Liver (tissue), 9 donors: Measurements from ENCODE around the gene CARD9. TPM values are rescaled to one million over a fixed set of nuclear protein-coding genes. Genes with fewer than 3 reads are reported as not detected.

Experiments used
- DNase-seq: peaks from one replicate; pipeline ENCODE4 v3.0.0-alpha.2; 2017; ENCODE audit warnings: low spot score
- H3K27ac ChIP-seq, 2 donors: one replicate each; pipeline ENCODE4 v1.7.0; 2013; ENCODE audit warnings: inconsistent platforms in 2 of 2, low read length in 2 of 2, control low read depth in 1 of 2, low read depth in 1 of 2, mild to moderate bottlenecking in 1 of 2
- H3K27me3 ChIP-seq, 4 donors: one replicate each; pipeline versions ENCODE4 v1.6.1 to v1.7.0; 2013; ENCODE audit warnings: low read length in 3 of 4, inconsistent platforms in 1 of 4, mild to moderate bottlenecking in 1 of 4, moderate library complexity in 1 of 4; ENCODE audit not compliant: control insufficient read depth in 4 of 4, insufficient read depth in 4 of 4
- H3K36me3 ChIP-seq, 4 donors: one replicate each; pipeline versions ENCODE4 v1.6.1 to v1.7.0; 2013; ENCODE audit warnings: low read length in 3 of 4, mild to moderate bottlenecking in 3 of 4, low read depth in 1 of 4, moderate library complexity in 1 of 4; ENCODE audit not compliant: control insufficient read depth in 4 of 4, insufficient read depth in 3 of 4
- H3K4me1 ChIP-seq, 4 donors: one replicate each; pipeline versions ENCODE4 v1.6.1 to v1.7.0; 2013; ENCODE audit warnings: low read length in 3 of 4, mild to moderate bottlenecking in 3 of 4, moderate library complexity in 1 of 4; ENCODE audit not compliant: control insufficient read depth in 4 of 4, insufficient read depth in 4 of 4
- H3K4me3 ChIP-seq, 3 donors: one replicate each; pipeline versions ENCODE4 v1.6.1 to v1.7.0; 2013; ENCODE audit warnings: low read length in 3 of 3, control low read depth in 1 of 3, low read depth in 1 of 3, mild to moderate bottlenecking in 1 of 3
- H3K9ac ChIP-seq, 2 donors: one replicate each; pipeline ENCODE4 v1.7.0; 2013; ENCODE audit warnings: low read length in 2 of 2, mild to moderate bottlenecking in 2 of 2, moderate library complexity in 2 of 2, control low read depth in 1 of 2, low read depth in 1 of 2
- H3K9me3 ChIP-seq, 4 donors: one replicate each; pipeline versions ENCODE4 v1.6.1 to v1.7.0; 2013; ENCODE audit warnings: low read length in 3 of 4; ENCODE audit not compliant: control insufficient read depth in 4 of 4
- ATF3 ChIP-seq: IDR thresholded peaks from 2 replicates; pipeline ENCODE4 v1.6.1; 2016; ENCODE audit warnings: antibody characterized with exemption
- CTCF ChIP-seq: fragments of 150-350 bp; IDR thresholded peaks from 2 replicates; pipeline ENCODE4 v1.5.1; 2017; ENCODE audit warnings: improper control_type of control experiment, low read depth, low read length; ENCODE audit not compliant: missing input control
- EGR1 ChIP-seq, 2 donors: IDR thresholded peaks; 2 replicates each; pipeline ENCODE4 v1.6.1; 2016 to 2018; ENCODE audit warnings: antibody characterized with exemption in 2 of 2, low read depth in 2 of 2
- FOXA1 ChIP-seq: IDR thresholded peaks from 2 replicates; pipeline ENCODE4 v1.6.1; 2016; ENCODE audit warnings: antibody characterized with exemption
- FOXA2 ChIP-seq: IDR thresholded peaks from 2 replicates; pipeline ENCODE4 v1.6.1; 2016; ENCODE audit warnings: antibody characterized with exemption
- GABPA ChIP-seq, 2 donors: IDR thresholded peaks in 1 of 2; conservative IDR thresholded peaks in 1 of 2; 2 replicates each; pipeline ENCODE4 v1.6.1; 2016; ENCODE audit warnings: antibody characterized with exemption in 2 of 2, mild to moderate bottlenecking in 1 of 2, moderate library complexity in 1 of 2
- HNF4A ChIP-seq, 2 donors: conservative IDR thresholded peaks; 2 replicates each; pipeline ENCODE4 v1.6.1; 2016; ENCODE audit warnings: antibody characterized with exemption in 2 of 2, mild to moderate bottlenecking in 2 of 2
- HNF4G ChIP-seq: IDR thresholded peaks from 2 replicates; pipeline ENCODE4 v1.6.1; 2016; ENCODE audit warnings: antibody characterized with exemption
- JUND ChIP-seq, 2 donors: IDR thresholded peaks; 2 replicates each; pipeline ENCODE4 v1.6.1; 2016; ENCODE audit warnings: antibody characterized with exemption in 2 of 2
- MAX ChIP-seq: IDR thresholded peaks from 2 replicates; pipeline ENCODE4 v1.6.1; 2016; ENCODE audit warnings: antibody characterized with exemption
- NR2F2 ChIP-seq: IDR thresholded peaks from 2 replicates; pipeline ENCODE4 v1.6.1; 2016; ENCODE audit warnings: antibody characterized with exemption
- RAD21 ChIP-seq, 2 donors: IDR thresholded peaks; 2 replicates each; pipeline ENCODE4 v1.6.1; 2016; ENCODE audit warnings: antibody characterized with exemption in 2 of 2, mild to moderate bottlenecking in 2 of 2
- REST ChIP-seq: IDR thresholded peaks from 2 replicates; pipeline ENCODE4 v1.6.1; 2016; ENCODE audit warnings: antibody characterized with exemption, mild to moderate bottlenecking
- RXRA ChIP-seq, 2 donors: IDR thresholded peaks; 2 replicates each; pipeline ENCODE4 v1.6.1; 2017 to 2018; ENCODE audit warnings: antibody characterized with exemption in 2 of 2, mild to moderate bottlenecking in 1 of 2
- SP1 ChIP-seq: IDR thresholded peaks from 2 replicates; pipeline ENCODE4 v1.6.1; 2018; ENCODE audit warnings: antibody characterized with exemption, mild to moderate bottlenecking
- TAF1 ChIP-seq: conservative IDR thresholded peaks from 2 replicates; pipeline ENCODE4 v1.6.1; 2016; ENCODE audit warnings: antibody characterized with exemption, mild to moderate bottlenecking
- YY1 ChIP-seq: IDR thresholded peaks from 2 replicates; pipeline ENCODE4 v1.6.1; 2016; ENCODE audit warnings: antibody characterized with exemption, mild to moderate bottlenecking
- ZBTB33 ChIP-seq: IDR thresholded peaks from 2 replicates; pipeline ENCODE4 v1.6.1; 2016; ENCODE audit warnings: antibody characterized with exemption
- WGBS: extraction: QIAGEN DNeasy Blood & Tissue Kit; methylation state at CpG from one replicate; pipeline ENCODE4 v1.1.7; 2013; 5-methylcytosine and 5-hydroxymethylcytosine counted together
- polyA plus RNA-seq, 2 donors: library from polyadenylated mRNA; stranded (reverse) in 1 of 2; unstranded in 1 of 2; fragments of 200-250 nt in 1 of 2; fragments of >200 nt in 1 of 2; fragmentation: Nextera tagmentation in 1 of 2; extraction: Ambion mirVana in 1 of 2; gene quantifications; one replicate each; pipeline versions ENCODE4 v1.2.1 to v1.2.3, GENCODE V29; 2013 to 2015
- total RNA-seq, 2 donors: library from RNA; depleted of rRNA; stranded (reverse); fragments of >200 nt; gene quantifications; one replicate each; pipeline ENCODE4 v1.2.3, GENCODE V29; 2014
- donor health status: healthy.
- donor health status: healthy.
- donor health status: healthy.
- donor health status: healthy.
- donor health status: healthy.

The CARD9 gene
- total and polyA plus RNA-seq, 4 donors = 0.25 to 5.3 (median 2.2) TPM

GRCh38 chr9:136401173-136401922 lies 27.9 kb upstream of the CARD9 start:
- Histone ChIP-seq H3K27ac (no peak overlapping the region), H3K27me3 (no peaks in the 10 kb centered on the region), H3K36me3 (peaks cover 2 to 36% (median 7%) of the 10 kb centered on the region in 4 donors), H3K9ac (no peak overlapping the region), H3K9me3 (no peaks in the 10 kb centered on the region), H3K4me1 (peaks cover 2 to 38% (median 27%) of the 10 kb centered on the region in 4 donors), H3K4me3 (no peak overlapping the region)
- TF ChIP-seq FOXA1 = no peak
- no peak for TF ChIP-seq TAF1
- no peak for TF ChIP-seq CTCF
- TF ChIP-seq RXRA (IDR thresholded peaks at IDR 0.05) = no peak
- no peak for TF ChIP-seq ZBTB33
- no peak for TF ChIP-seq SP1
- TF ChIP-seq ATF3 = no peak
- TF ChIP-seq MAX = no peak
- TF ChIP-seq RAD21 (IDR thresholded peaks at IDR 0.05) = no peak
- no peak for TF ChIP-seq JUND (IDR thresholded peaks at IDR 0.05)
- no peak for TF ChIP-seq YY1
- no peak for TF ChIP-seq HNF4A (conservative IDR thresholded peaks at IDR 0.05)
- no peak for TF ChIP-seq EGR1 (IDR thresholded peaks at IDR 0.05; ENCODE audit: low read depth in 2 of 2)
- no peak for TF ChIP-seq REST
- no peak for TF ChIP-seq FOXA2
- TF ChIP-seq HNF4G = no peak
- TF ChIP-seq GABPA (IDR thresholded peaks at IDR 0.05 in 1 of 2, conservative IDR thresholded peaks at IDR 0.05 in 1 of 2) = no peak
- TF ChIP-seq NR2F2 = no peak
- DNase-seq = no peak
- whole genome bisulfite sequencing = 90% methylated on average over 18 of the region's 18 CpGs
